LHCN-M2 (cell line): ENCODE data around the gene KCNF1. TPM values are rescaled to one million over a fixed set of nuclear protein-coding genes. Genes with fewer than 3 reads are reported as not detected.

Experiments
- DNase-seq: peaks from one replicate; pipeline ENCODE4 v3.0.0-alpha.2; 2012; ENCODE audit warnings: low read depth
- polyA plus RNA-seq: library from polyadenylated mRNA; unstranded; fragments of >200 nt; gene quantifications from one replicate; pipeline ENCODE4 v1.2.1, GENCODE V29; 2012; ENCODE audit warnings: missing spikeins
- total RNA-seq: library from RNA; depleted of rRNA; stranded (reverse); fragments of >200 nt; gene quantifications from 2 replicates; pipeline ENCODE4 v1.2.3, GENCODE V29; 2014; rRNA removed

KCNF1 gene
- total RNA-seq: 0.19 and 0.29 TPM in 2 replicates
- polyA plus RNA-seq: 0.09 TPM

- peak; percentile 82 for DNase-seq
Observed at GRCh38 chr2:10911291-10912075, at the start of gene KCNF1. Gene KCNF1 (plus strand): TSS chr2:10911934. CDS start chr2:10912427, 493 bp downstream.

GRCh38 chr2:10862330-10862729 lies 49.4 kb upstream of the KCNF1 start:
- no peak for DNase-seq

- no peak for DNase-seq
Observed at GRCh38 chr2:10863047-10863446, 48.7 kb upstream of the KCNF1 start.

GRCh38 chr2:10863837-10864236 lies 47.9 kb upstream of the KCNF1 start:
- DNase-seq: no peak

GRCh38 chr2:10864251-10864650 lies 47.5 kb upstream of the KCNF1 start:
- DNase-seq: no peak

GRCh38 chr2:10864861-10865636 lies 46.7 kb upstream of the KCNF1 start:
- DNase-seq: no peak

- no peak for DNase-seq
Observed at GRCh38 chr2:10865841-10866240, 45.9 kb upstream of the KCNF1 start.

- no peak for DNase-seq
Observed at GRCh38 chr2:10867692-10868420, 43.9 kb upstream of the KCNF1 start.

GRCh38 chr2:10868465-10869314 lies 43.0 kb upstream of the KCNF1 start:
- peak; percentile 59 for DNase-seq

- DNase-seq: no peak
Observed at GRCh38 chr2:10871978-10872377, 39.8 kb upstream of the KCNF1 start.

GRCh38 chr2:10873171-10873570 lies 38.6 kb upstream of the KCNF1 start:
- DNase-seq: no peak

- DNase-seq: no peak
Observed at GRCh38 chr2:10873790-10874437, 37.8 kb upstream of the KCNF1 start.

GRCh38 chr2:10875126-10875525 lies 36.6 kb upstream of the KCNF1 start:
- no peak for DNase-seq

GRCh38 chr2:10876394-10876793 lies 35.3 kb upstream of the KCNF1 start:
- no peak for DNase-seq

- no peak for DNase-seq
Observed at GRCh38 chr2:10876963-10877362, 34.8 kb upstream of the KCNF1 start.

GRCh38 chr2:10877651-10878111 lies 34.1 kb upstream of the KCNF1 start:
- no peak for DNase-seq

- DNase-seq: no peak
Observed at GRCh38 chr2:10878268-10878915, 33.3 kb upstream of the KCNF1 start.

- no peak for DNase-seq
Observed at GRCh38 chr2:10879159-10879558, 32.6 kb upstream of the KCNF1 start.

GRCh38 chr2:10879624-10880585 lies 31.8 kb upstream of the KCNF1 start:
- no peak for DNase-seq
